Measurements from ENCODE around the gene SP4.

Gene SP4

DNA sequence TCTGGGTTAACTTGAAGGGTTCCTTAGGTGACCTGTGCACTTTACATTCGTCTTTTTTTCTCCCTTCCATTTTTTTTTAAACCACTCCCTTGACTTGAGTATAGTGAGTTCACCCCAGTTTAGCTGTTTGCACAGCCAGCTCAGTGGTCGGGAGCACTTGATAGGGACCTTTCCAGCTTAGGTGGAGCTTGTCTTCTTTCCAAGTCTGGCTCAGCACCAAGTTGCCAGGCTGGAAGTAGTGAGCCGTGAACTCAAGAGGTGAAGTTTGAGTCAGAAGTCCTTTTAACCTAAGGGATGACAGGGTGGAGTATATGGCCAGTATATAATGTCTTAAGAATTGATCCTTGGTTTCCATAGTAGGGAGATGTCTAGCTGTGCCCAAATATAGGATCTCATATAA lies 122.2 kb downstream of the SP4 start:
- no peaks in the 10 kb centered on the region for H3K36me3 ChIP-seq
- no peaks in the 10 kb centered on the region for H3K9me3 ChIP-seq
- peaks cover 0 to 4% of the 10 kb centered on the region in 2 donors for H3K27me3 ChIP-seq
- H3K27ac ChIP-seq = no peak overlapping the region
- H3K4me1 ChIP-seq = no peaks in the 10 kb centered on the region
- TF ChIP-seq, protein P1, sequence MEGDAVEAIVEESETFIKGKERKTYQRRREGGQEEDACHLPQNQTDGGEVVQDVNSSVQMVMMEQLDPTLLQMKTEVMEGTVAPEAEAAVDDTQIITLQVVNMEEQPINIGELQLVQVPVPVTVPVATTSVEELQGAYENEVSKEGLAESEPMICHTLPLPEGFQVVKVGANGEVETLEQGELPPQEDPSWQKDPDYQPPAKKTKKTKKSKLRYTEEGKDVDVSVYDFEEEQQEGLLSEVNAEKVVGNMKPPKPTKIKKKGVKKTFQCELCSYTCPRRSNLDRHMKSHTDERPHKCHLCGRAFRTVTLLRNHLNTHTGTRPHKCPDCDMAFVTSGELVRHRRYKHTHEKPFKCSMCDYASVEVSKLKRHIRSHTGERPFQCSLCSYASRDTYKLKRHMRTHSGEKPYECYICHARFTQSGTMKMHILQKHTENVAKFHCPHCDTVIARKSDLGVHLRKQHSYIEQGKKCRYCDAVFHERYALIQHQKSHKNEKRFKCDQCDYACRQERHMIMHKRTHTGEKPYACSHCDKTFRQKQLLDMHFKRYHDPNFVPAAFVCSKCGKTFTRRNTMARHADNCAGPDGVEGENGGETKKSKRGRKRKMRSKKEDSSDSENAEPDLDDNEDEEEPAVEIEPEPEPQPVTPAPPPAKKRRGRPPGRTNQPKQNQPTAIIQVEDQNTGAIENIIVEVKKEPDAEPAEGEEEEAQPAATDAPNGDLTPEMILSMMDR (IDR thresholded peaks at IDR 0.05) = no peak
- intact Hi-C loops (cut with DNase I; ENCODE audit: low total_unique reads) = no loop called here
- DNase-seq = no peak
- no peak overlapping the region for H3K4me3 ChIP-seq

DNA sequence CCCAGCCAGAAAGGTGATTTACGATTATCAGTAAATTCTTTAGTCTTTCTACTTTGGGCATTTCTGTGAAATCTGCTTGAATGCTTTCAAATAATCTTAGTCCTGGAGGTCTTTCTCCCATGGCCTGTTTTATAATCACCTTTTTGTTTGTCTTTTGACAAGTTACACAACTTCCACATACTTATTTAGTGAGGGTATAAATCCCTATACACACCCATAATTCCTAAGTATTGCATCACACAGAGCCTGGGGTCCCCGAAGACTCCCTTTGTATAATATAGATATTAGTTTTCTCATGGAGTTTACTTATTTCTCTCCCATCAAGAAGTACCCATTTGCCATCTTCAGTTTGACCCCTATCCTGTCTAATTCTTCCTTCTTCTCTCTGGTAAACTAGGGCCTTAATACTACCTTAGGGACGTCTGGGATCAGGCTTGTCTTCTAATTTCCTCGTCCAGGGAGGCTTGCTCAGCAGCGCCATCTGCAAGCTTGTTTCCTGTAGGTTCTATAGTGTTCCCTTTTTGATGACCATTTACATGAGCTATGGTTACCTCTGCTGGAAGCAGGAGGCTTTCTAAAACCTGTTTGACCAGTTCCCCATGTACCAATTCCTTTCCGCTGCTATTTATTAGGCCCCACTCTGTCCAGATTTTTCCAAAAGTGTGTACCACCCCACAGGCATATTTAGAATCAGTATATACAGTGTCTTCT lies 123.1 kb downstream of the SP4 start:
- peaks cover 0 to 4% of the 10 kb centered on the region in 2 donors for H3K27me3 ChIP-seq
- H3K4me3 ChIP-seq = no peak overlapping the region
- H3K27ac ChIP-seq = no peak overlapping the region
- H3K36me3 ChIP-seq = no peaks in the 10 kb centered on the region
- TF ChIP-seq, protein P1 (IDR thresholded peaks at IDR 0.05) = no peak
- H3K4me1 ChIP-seq = no peaks in the 10 kb centered on the region
- intact Hi-C loops (cut with DNase I; ENCODE audit: low total_unique reads) = no loop called here
- no peaks in the 10 kb centered on the region for H3K9me3 ChIP-seq
- DNase-seq = no peak

DNA sequence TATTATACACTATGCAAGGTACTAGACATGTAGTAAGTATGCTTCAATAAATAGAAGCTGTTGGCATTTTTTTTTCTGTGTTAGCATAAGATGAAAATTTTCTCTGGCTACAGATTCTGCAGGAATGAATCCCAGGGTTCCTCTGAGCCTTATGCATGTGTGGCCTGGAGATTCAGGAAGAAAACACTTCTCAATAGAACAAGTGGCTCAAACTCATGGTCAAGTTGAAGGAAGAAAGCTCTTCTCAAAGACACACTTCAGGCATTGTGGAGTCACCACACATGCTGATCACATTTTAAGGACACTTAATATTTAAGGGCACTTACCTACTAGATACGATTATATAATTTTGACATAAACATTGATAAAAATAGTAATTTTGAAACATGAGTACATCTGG lies 134.5 kb downstream of the SP4 start:
- no peaks in the 10 kb centered on the region for H3K9me3 ChIP-seq
- DNase-seq = no peak
- H3K4me3 ChIP-seq = no peak overlapping the region
- no peak overlapping the region for H3K27ac ChIP-seq
- no peaks in the 10 kb centered on the region for H3K36me3 ChIP-seq
- no peaks in the 10 kb centered on the region for H3K4me1 ChIP-seq
- intact Hi-C loops (cut with DNase I; ENCODE audit: low total_unique reads) = no loop called here
- H3K27me3 ChIP-seq = no peaks in the 10 kb centered on the region
- TF ChIP-seq, protein P1 (IDR thresholded peaks at IDR 0.05) = no peak
